HepG2 (cell line): ENCODE results near the gene SLC16A3. TPM values are rescaled to one million over a fixed set of nuclear protein-coding genes. Genes with fewer than 3 reads are reported as not detected.

Experiments used
- CC2D1A ChIP-seq: sonication (generic); formaldehyde crosslinking; IDR thresholded peaks from 2 replicates; pipeline ENCODE4 v1.8.1; 2023; ENCODE audit warnings: mild to moderate bottlenecking, missing genetic modification reagents
- ETV5 ChIP-seq: IDR thresholded peaks from 2 replicates; pipeline ENCODE4 v1.6.1; 2018; ENCODE audit warnings: missing biosample characterization, missing genetic modification reagents, inconsistent platforms, borderline replicate concordance
- FOXC1 ChIP-seq: sonication (generic); formaldehyde crosslinking; IDR thresholded peaks from 2 replicates; pipeline ENCODE4 v1.8.0; 2022; ENCODE audit warnings: mild to moderate bottlenecking, missing genetic modification reagents, borderline replicate concordance
- HNF4G ChIP-seq, 2 experiments: sonication (generic) in 1 of 2; formaldehyde crosslinking in 1 of 2; IDR thresholded peaks; 2 replicates each; pipeline versions ENCODE4 v1.4.0 to v1.6.1; 2011 to 2020; ENCODE audit warnings: borderline replicate concordance in 2 of 2, low read depth in 2 of 2, mild to moderate bottlenecking in 2 of 2, low read length in 1 of 2, missing genetic modification reagents in 1 of 2, moderate library complexity in 1 of 2
- IRX3 ChIP-seq: sonication (generic); formaldehyde crosslinking; IDR thresholded peaks from 2 replicates; pipeline ENCODE4 v1.8.1; 2023; ENCODE audit warnings: mild to moderate bottlenecking, low read depth, missing genetic modification reagents, borderline replicate concordance
- NCOR1 ChIP-seq: fragments of 200-600 bp; sonication (generic); IDR thresholded peaks from 2 replicates; pipeline ENCODE4 v1.7.0; 2017; ENCODE audit warnings: antibody characterized with exemption, low read length, borderline replicate concordance
- NFE2L1 ChIP-seq: sonication (generic); formaldehyde crosslinking; IDR thresholded peaks from 2 replicates; pipeline ENCODE4 v1.4.0; 2020; ENCODE audit warnings: missing genetic modification reagents, mild to moderate bottlenecking, borderline replicate concordance
- SRF ChIP-seq: IDR thresholded peaks from 2 replicates; pipeline ENCODE4 v1.6.1; 2011; ENCODE audit warnings: mild to moderate bottlenecking, low read depth, low read length, moderate library complexity
- ZBED4 ChIP-seq: sonication (generic); formaldehyde crosslinking; IDR thresholded peaks from 2 replicates; pipeline ENCODE4 v1.4.0; 2020; ENCODE audit warnings: missing genetic modification reagents, borderline replicate concordance
- ZNF282 ChIP-seq: fragments of 450-650 bp; IDR thresholded peaks from 2 replicates; pipeline ENCODE4 v1.6.1; 2018; ENCODE audit not compliant: partially characterized antibody
- ZNF317 ChIP-seq: sonication (generic); formaldehyde crosslinking; IDR thresholded peaks from 2 replicates; pipeline ENCODE4 v1.5.0; 2020; ENCODE audit warnings: mild to moderate bottlenecking, missing genetic modification reagents
- ZNF513 ChIP-seq: sonication (generic); formaldehyde crosslinking; conservative IDR thresholded peaks from 2 replicates; pipeline ENCODE4 v1.5.0; 2020; ENCODE audit warnings: missing genetic modification reagents
- ZNF567 ChIP-seq: sonication (generic); formaldehyde crosslinking; IDR thresholded peaks from 2 replicates; pipeline ENCODE4 v1.8.1; 2023; ENCODE audit warnings: mild to moderate bottlenecking, missing genetic modification reagents, borderline replicate concordance
- ZNF788 ChIP-seq: sonication (generic); formaldehyde crosslinking; IDR thresholded peaks from 2 replicates; pipeline ENCODE4 v1.5.0; 2020; ENCODE audit warnings: mild to moderate bottlenecking, missing genetic modification reagents, borderline replicate concordance
- ZSCAN22 ChIP-seq: sonication (generic); formaldehyde crosslinking; IDR thresholded peaks from 2 replicates; pipeline ENCODE4 v1.4.0; 2020; ENCODE audit warnings: mild to moderate bottlenecking, missing genetic modification reagents
- polyA plus RNA-seq, 8 experiments: library from polyadenylated mRNA; depleted of rRNA in 3 of 8; stranded (reverse) in 7 of 8; unstranded in 1 of 8; fragments of >200 nt; fragmentation: Illumina TruSeq in 4 of 8; extraction: Trizol in 4 of 8; gene quantifications; 2 replicates each; pipeline versions ENCODE4 v1.2.1 to v1.2.3, GENCODE V29; 2011 to 2016; ENCODE audit warnings: low read depth in 4 of 8, missing spikeins in 1 of 8, mixed read lengths in 1 of 8; ENCODE audit not compliant: insufficient read depth in 1 of 8
- total RNA-seq, 5 experiments: library from RNA; depleted of rRNA; stranded (reverse); fragments of >200 nt; fragmentation: Illumina TruSeq; extraction: Trizol; gene quantifications; 2 replicates each; pipeline ENCODE4 v1.2.3, GENCODE V29; 2016; ENCODE audit warnings: low read depth in 1 of 5
- TF ChIP-seq, protein P1 (sequence below): sonication (generic); formaldehyde crosslinking; IDR thresholded peaks from 2 replicates; pipeline ENCODE4 v1.4.0; 2020; ENCODE audit warnings: missing genetic modification reagents, mild to moderate bottlenecking, borderline replicate concordance
- TF ChIP-seq, protein P2 (sequence below): sonication (generic); formaldehyde crosslinking; IDR thresholded peaks from 2 replicates; pipeline ENCODE4 v1.5.0; 2020; ENCODE audit warnings: missing genetic modification reagents, mild to moderate bottlenecking, borderline replicate concordance

The SLC16A3 gene
- total and polyA plus RNA-seq, 2 of the 13 experiments (the other 11 are each of a cell fraction or from before 2014, with no cell fraction given): 242 to 349 TPM

DNA sequence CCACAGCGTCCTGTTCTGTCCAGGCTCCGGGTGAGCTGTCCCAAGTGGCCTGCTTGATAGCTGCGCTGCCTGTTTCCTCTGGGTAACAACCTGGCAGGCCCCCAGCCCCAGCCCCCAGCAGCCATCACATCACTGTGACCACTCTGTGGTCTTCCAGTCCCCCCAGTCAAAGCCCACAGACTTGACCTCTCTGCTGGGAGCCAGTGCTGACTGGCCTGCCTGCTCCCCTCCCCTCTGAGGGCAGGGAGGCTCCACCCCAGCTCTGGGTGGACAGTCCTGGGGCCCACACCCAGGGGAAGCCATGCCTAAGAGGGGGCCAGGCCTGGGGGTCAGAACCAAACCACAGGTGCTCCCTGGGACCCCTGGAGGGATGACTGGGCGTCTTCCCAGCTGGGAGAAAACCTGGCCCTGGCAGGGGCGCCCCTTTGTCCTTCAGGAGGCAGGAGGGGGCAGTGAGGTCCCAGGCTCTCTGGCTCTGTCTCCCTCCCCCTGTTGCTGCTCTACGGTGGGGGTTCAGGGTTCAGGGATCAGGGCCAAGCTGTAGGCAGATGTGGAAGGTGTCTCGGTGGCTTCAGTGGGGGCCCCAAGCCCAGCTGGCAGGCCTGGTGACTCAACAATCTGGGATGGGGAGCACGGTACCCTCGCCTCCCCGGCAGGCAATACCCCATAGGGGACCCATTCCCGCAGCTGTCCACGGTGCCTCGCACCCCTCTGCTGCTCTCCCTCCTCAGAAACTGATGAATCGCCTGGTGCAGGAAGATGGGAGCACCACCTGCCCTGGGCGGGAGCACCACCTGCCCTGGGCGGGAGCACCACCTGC is 1.8 kb upstream of the SLC16A3 start (continued):
- TF ChIP-seq ZBED4 (no peak), ZSCAN22 (CRISPR knock-in tag) (no peak), HNF4G (IDR thresholded peaks at IDR 0.05; ENCODE audit: borderline replicate concordance, low read depth, low read length) (no peak), HNF4G (CRISPR knock-in tag; IDR thresholded peaks at IDR 0.05; ENCODE audit: borderline replicate concordance, low read depth) (peak; percentile 81; the same call in 1 of the 2 replicates), CC2D1A (no peak), ZNF282 (no peak), IRX3 (CRISPR knock-in tag) (no peak), ZNF317 (CRISPR knock-in tag) (no peak), ETV5 (CRISPR knock-in tag) (0 out of 2 replicates have a peak, but pooled peaks have one; percentile 7), SRF (no peak), ZNF788 (CRISPR knock-in tag) (peak; percentile 26; the same call in 1 of the 2 replicates), NCOR1 (no peak), ZNF567 (CRISPR knock-in tag) (0 out of 2 replicates have a peak, but pooled peaks have one; percentile 34), NFE2L1 (CRISPR knock-in tag) (no peak), ZNF513 (CRISPR knock-in tag) (no peak), FOXC1 (CRISPR knock-in tag) (no peak; the same call in 1 of the 2 replicates)
- TF ChIP-seq, protein P1, sequence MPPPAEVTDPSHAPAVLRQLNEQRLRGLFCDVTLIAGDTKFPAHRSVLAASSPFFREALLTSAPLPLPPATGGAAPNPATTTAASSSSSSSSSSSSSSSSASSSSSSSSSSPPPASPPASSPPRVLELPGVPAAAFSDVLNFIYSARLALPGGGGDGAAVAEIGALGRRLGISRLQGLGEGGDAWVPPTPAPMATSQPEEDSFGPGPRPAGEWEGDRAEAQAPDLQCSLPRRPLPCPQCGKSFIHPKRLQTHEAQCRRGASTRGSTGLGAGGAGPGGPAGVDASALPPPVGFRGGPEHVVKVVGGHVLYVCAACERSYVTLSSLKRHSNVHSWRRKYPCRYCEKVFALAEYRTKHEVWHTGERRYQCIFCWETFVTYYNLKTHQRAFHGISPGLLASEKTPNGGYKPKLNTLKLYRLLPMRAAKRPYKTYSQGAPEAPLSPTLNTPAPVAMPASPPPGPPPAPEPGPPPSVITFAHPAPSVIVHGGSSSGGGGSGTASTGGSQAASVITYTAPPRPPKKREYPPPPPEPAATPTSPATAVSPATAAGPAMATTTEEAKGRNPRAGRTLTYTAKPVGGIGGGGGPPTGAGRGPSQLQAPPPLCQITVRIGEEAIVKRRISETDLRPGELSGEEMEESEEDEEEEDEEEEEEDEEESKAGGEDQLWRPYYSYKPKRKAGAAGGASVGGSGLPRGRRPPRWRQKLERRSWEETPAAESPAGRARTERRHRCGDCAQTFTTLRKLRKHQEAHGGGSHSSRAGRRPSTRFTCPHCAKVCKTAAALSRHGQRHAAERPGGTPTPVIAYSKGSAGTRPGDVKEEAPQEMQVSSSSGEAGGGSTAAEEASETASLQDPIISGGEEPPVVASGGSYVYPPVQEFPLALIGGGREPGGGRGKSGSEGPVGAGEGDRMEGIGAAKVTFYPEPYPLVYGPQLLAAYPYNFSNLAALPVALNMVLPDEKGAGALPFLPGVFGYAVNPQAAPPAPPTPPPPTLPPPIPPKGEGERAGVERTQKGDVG (CRISPR knock-in tag): no peak
- TF ChIP-seq, protein P2, sequence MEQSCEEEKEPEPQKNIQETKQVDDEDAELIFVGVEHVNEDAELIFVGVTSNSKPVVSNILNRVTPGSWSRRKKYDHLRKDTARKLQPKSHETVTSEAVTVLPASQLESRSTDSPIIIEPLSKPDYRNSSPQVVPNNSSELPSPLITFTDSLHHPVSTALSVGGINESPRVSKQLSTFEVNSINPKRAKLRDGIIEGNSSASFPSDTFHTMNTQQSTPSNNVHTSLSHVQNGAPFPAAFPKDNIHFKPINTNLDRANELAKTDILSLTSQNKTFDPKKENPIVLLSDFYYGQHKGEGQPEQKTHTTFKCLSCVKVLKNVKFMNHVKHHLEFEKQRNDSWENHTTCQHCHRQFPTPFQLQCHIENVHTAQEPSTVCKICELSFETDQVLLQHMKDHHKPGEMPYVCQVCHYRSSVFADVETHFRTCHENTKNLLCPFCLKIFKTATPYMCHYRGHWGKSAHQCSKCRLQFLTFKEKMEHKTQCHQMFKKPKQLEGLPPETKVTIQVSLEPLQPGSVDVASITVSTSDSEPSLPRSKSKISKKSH: no peak
